Epithelial cell of proximal tubule (primary cell): ENCODE data around the gene DPEP2. TPM values are rescaled to one million over a fixed set of nuclear protein-coding genes. Genes with fewer than 3 reads are reported as not detected.
A peak's percentile ranks its signal among the peaks of the same experiment; 100 is the strongest.
"Not testable (repeated sequence)": the region's sequence is repeated elsewhere in the genome, so short reads cannot be mapped to it uniquely, and the experiment has no call there.

Experiments used
- DNase-seq: peaks from one replicate; pipeline ENCODE4 v3.0.0-alpha.2; 2011; ENCODE audit warnings: low read depth
- H3K4me3 ChIP-seq: 2 replicates; pipeline ENCODE4 v1.5.1; 2011; ENCODE audit warnings: low read depth, mild to moderate bottlenecking, low read length
- CTCF ChIP-seq: conservative IDR thresholded peaks from 2 replicates; pipeline ENCODE4 v1.5.1; 2012; ENCODE audit warnings: low read depth, mild to moderate bottlenecking, low read length
- total RNA-seq: library from RNA; depleted of rRNA; stranded (reverse); fragments of >200 nt; gene quantifications from 2 replicates; pipeline ENCODE4 v1.2.3, GENCODE V29; 2015

Gene DPEP2
- not detected in 2 replicates for total RNA-seq

GRCh38 chr16:67998779-67999688 is at the start of gene DPEP2:
DPEP2 (minus strand) TSS chr16:67999484; CDS start chr16:67993212, 6,272 bp downstream.
- DNase-seq, H3K4me3 ChIP-seq: not testable (repeated sequence)

- TF ChIP-seq CTCF = no peak
- no peak for DNase-seq
- H3K4me3 ChIP-seq = no peak overlapping the region
Observed at GRCh38 chr16:68047987-68048386, 48.7 kb upstream of the DPEP2 start.

GRCh38 chr16:68046106-68046505 is 46.8 kb upstream of the DPEP2 start:
- no peak for TF ChIP-seq CTCF
- no peak overlapping the region for H3K4me3 ChIP-seq
- no peak for DNase-seq

GRCh38 chr16:68041783-68042182 is 42.5 kb upstream of the DPEP2 start:
- no peak for TF ChIP-seq CTCF
- no peak for DNase-seq

GRCh38 chr16:68040506-68041288 is 41.4 kb upstream of the DPEP2 start:
- H3K4me3 ChIP-seq = no peak overlapping the region
- TF ChIP-seq CTCF = peak; percentile 86
- no peak for DNase-seq

More at GRCh38 chr16:68041783-68042182, 42.5 kb upstream of the DPEP2 start:
- no peak overlapping the region for H3K4me3 ChIP-seq

- no peak overlapping the region for H3K4me3 ChIP-seq
- no peak for DNase-seq
- no peak for TF ChIP-seq CTCF
Observed at GRCh38 chr16:68037841-68038597, 38.7 kb upstream of the DPEP2 start.

GRCh38 chr16:68035227-68035626 is 35.9 kb upstream of the DPEP2 start:
- DNase-seq = no peak
- no peak for TF ChIP-seq CTCF

More at GRCh38 chr16:68035227-68035626, 35.9 kb upstream of the DPEP2 start:
- no peak overlapping the region for H3K4me3 ChIP-seq
